HG03280 (cell line): Measurements from ENCODE around the gene BBS12.

Experiments used
- ATAC-seq: cut with Tn5 transposase; IDR thresholded peaks from one replicate; pipeline ENCODE4 v1.9.1; 2021; ENCODE audit warnings: mild to moderate bottlenecking, moderate library complexity; ENCODE audit not compliant: unreplicated experiment

BBS12 gene

DNA sequence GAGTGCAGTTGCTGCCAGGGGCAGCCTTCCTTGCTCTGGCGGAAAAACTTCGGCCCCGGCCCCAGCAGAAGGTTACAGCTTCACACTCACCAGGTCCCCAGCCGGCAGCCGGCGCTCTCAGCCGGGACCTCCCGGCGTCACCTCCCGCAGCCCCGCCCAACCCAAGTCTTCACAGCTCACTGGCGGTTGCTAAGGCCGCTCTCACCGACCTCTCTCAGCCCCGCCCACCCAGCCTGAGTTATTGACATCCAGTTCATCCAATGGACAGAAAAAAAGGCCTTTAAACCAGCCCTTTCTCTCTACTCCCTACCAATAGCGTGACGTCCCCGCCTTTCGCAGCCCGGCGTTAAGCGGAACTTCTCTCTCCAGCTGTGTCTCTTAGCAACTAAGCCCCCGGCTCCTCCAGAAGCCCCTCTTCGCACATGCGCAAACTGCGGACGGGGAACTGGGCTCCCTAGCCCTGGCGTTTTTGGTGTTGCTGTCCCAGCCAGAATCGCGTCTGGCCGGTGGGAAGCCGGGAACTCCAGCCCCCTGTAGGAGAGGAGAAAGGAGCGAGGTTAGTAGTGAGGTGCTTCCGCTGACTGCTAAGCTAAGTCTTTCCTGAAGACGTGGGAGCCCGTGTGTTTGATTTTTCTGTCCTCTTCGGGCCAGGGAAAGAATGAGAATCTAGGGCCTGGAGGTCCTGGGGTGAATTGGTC is at the start of gene BBS12:
BBS12 (plus strand) TSS at position 376 of the 698 bp plus-strand sequence. CDS start 9,189 bp downstream, outside the sequence.
- ATAC-seq, result peak; percentile 100

DNA sequence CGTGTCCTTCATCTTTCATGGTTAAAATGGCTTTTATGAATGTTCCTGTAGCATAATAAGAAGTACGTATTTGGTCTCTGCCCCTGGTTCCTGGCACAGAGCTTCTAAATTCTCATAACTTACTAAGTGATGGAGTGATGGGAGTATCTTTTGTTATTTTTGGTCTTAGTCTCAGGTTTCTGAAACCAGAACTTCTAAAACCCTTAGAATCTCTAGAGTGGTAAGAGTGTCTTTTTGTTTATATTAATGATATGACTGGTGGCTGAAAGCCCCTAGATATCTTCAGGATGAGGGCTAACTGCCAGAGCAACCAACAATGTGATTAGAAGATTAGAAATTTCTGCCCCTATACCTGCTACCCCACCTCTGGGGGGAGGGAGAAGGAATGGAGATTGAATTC is 45.8 kb upstream of the BBS12 start:
- no peak for ATAC-seq

DNA sequence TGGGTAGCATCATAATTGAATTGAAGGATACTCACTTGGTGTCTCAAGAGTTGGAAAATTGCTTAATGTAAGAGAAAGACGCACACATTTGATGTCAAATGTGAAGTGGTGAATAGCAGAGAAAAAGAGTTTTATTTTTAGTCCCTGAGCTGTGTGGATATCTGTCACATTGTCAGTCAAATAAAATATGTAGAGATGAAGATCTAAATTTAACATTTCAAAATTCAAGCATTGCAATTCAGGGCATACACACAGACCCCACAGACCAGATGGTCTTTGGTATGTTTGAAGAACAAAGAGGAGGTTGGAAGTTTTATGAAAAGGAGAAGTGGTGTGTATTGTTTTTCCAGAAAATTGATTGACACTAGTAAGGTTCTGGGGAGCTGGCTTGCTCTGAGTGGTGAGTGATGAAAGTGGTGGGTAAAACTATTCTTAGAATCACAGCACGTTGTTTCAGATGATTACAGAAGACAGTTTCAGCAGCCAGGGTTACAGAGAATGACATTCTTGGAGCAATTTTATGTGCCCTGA is 44.9 kb upstream of the BBS12 start:
- no peak for ATAC-seq

DNA sequence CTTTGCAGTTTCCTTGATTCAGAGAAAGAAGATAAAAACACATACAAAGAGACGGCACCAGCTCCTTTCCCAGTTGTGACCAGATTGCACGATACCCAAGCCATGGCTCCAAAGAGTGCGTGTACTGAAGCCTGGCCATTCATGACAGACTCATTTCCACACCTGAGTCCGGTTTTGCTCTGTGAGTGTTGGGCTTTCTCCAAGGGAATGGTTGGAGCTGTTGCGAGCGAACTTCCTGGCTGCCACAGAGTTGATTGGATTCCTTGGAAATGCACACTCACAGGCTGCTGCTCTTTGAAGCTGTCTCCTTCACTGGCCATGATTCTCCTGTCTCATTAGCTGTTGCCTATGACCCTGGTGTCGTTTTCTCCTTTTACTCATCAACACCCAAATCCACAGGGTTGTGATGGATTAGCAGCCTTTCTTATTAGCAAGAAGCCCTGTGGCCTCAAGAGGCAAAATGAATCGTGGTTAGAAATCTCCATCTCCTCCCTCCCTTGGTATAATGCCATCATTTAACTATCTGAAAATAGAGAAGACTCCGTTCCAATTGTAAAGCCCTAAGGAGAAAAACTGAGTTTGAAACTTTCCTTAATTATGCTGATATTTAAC is 43.9 kb upstream of the BBS12 start:
- ATAC-seq, result no peak

DNA sequence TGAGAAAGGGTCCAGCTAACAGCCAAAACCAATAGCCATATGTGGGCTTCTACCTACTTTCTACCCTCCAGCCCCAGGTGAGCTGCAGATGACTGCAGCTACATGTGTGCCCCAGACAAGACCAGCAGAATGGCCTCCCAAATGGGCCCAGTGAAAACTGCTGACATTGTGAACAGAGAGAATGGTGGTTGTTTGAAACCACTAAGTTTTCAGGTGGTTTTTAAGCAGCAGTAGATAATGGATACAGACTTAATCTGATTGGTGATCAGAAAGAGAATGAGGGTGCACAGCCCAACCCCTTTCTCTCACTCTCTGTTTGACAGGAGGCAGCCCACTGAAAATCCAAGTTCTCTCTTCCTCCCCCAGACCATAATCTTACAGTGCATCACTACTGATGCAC is 42.5 kb upstream of the BBS12 start:
- peak; percentile 78 for ATAC-seq

DNA sequence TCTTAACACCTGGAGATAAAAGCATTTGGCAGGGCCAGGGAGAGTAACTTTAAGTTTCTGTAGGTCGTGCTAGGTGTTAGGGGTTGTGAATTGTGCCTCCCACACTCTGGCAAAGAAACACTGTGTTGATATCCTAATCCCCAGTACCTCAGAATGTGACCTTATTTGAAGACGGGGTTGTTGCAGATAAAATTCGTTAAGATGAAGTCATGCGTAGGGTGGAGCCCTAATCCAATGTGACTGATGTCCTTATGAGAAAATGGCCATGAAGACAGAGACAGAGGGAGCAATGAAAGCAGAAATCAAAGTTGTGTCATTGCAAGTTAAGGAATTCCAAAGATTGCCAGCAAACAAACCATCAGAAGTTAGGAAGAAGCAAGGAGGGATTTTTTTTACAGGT is 40.5 kb upstream of the BBS12 start:
- no peak for ATAC-seq

DNA sequence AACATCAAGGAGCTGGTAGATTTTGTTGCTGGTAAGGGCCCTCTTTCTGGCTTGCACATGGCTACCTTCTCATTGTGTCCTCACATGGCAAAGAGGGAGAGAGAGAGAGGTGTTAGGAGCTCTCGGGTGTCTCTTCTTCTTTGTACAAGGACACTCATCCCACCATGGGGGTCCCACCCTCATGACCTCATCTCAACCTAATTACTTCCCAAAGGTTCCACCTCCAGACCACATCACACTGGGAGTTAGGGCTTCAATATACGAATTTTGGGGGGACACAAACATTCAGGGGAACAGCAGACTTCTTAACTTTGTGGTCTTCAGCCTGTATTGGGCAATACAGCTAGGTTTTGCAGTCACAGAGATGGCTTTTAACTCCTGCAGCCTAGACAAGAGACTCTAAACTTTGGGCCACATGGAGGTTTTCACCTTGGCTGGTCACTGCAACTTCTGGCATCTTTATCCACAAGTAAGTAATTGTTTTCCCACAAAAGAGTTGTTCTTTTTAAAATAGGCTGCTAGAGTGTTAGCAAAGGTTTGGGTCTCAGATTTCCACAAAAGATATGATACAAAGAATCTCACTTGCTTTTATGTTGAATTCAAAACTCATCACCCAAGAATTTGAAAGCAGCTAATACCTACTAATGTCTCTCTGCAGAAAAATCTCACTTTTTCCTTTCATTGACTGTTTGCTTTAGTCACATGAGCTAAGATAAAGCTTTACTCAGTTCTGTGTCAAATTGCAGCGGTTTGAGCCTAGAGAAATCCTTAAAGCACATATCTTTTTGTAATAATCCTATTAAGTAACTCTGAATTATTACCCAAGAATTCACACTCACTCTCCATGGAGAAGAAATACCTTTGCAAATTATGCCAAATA is 39.6 kb upstream of the BBS12 start:
- no peak for ATAC-seq

DNA sequence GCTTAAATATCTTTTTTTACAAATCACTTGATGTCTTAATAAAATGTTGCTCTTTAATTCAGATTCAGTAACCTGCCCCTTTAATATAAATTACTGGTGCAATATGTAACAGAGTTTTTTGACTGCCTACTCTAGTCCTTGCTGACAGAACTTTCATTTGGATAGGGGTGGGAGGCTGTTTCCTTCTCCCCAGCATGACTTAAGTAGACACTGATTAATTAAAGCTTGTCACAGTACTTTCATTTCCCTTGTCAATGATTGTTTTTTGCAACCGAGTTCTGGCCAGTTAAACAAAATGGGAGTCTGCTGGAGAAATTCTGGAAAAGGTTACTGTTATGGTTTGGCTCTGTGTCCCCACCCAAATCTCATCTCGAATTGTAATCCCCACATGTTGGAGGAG is 37.3 kb upstream of the BBS12 start:
- no peak for ATAC-seq

DNA sequence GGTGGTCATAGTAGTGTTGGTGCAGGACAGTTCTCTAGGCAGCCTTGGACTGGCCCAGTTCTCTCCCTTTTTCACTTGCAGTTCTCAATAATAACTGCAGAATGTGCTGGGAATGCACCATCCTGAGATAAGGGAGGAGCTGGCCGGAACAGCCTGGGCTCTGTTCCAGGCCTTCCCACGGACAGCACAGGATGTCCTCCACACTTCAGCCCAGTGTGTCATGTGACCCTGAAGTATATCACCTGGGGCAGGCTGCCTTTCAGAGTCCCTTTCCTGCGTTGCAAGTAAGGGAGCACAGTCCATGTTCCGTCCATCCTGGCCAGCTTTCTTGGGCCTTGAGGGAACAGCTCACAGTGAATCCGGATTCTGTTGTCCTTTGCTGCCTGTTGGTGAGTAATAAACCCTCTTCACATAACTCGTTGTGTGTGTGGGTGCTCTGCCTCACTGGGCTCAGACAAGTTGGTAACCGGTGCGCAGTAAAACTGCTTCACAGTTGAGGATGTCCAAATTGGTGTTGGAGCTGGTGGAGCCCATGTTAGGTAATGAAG is 32.3 kb upstream of the BBS12 start:
- no peak for ATAC-seq

DNA sequence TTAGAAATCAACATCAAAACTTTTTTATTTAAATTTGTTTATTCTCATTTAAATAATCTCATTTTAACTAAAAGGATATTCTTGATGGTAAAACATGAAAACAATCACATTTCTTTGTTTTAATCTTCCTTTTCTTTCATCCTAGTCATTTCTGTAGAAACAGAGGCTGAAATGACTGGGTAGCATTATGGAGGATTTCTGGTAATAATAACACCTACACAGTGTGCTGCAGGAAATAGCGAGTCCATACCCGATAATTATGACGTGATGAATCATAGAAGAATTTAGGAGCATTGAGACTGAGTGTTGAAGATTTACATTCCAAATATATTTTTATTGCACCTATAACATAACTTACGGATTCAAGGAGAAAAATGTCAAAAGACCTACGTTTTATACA is 31.4 kb upstream of the BBS12 start:
- no peak for ATAC-seq

DNA sequence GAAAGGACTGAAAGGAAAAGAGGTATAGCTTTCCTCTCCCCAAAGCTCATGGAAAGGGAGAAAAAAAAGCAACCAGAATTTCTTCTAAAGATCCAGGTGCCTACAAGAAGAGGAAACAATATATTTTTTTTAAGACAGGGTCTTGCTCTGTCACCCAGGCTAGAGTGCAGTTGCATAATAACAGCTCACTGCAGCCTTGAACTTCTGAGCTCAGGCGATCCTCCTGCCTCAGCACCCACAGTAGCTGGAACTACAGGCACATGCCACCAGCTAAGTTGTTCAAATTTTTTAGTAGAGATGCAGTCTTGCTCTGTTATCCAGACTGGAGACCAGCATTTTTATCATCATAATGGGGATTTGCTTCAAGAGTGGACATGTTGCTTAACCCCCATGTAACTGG is 30.5 kb upstream of the BBS12 start:
- ATAC-seq, result no peak

DNA sequence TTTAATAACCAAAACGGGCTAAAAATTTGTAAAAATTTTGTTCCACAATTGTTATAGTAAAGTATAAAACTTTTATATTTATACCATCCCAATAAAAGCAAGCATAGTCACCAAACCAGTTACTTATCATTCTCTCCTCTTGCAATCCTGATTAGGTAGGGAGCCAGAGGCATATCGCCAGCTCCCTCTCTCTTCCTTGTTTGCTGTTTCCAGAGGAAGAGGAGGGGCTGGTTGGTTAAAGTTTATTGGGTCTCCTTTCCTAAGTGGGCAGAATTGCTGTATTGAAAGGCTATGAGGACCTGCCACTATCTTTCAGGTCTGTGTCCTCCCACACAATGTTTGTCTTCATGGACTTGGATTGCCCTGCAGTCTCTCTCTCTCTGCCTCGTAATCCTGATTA is 29.6 kb upstream of the BBS12 start:
- no peak for ATAC-seq

DNA sequence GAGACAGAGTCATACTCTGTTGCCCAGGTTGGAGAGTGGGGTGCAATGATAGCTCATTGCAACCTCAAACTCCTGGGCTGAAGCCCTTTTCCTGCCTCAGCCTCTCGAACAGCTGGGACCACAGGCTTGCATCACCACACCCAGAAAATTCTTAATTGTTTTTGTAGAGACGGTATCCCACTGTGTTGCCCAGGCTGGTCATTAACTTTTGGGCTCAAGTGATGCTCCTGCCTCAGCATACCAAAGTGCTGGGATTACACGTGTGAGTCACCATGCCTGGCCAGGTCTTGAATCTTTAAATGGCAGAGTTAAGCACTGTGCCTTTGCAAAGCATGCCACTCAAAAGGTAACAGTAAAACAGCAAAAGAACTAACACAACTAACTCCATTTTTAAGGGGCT is 28.6 kb upstream of the BBS12 start:
- ATAC-seq, result no peak

DNA sequence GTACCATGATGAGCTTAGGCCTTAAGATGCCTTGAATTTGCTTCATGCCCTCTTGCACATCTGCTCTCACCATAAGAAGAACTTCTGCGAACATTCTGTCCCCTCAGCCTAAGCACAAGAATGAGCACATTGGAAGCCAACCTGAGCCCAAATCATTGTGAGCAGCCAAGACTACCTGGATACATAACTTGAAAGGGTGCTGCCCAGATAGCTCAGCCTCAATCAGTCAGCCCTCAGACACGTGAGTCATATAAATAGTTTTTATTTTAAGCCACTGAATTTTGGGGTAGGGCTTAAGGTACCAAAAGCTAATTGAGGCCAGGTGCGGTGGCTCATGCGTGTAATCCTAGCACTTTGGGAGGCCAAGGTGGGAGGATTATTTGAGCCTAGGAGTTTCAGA is 27.5 kb upstream of the BBS12 start:
- ATAC-seq, result no peak

DNA sequence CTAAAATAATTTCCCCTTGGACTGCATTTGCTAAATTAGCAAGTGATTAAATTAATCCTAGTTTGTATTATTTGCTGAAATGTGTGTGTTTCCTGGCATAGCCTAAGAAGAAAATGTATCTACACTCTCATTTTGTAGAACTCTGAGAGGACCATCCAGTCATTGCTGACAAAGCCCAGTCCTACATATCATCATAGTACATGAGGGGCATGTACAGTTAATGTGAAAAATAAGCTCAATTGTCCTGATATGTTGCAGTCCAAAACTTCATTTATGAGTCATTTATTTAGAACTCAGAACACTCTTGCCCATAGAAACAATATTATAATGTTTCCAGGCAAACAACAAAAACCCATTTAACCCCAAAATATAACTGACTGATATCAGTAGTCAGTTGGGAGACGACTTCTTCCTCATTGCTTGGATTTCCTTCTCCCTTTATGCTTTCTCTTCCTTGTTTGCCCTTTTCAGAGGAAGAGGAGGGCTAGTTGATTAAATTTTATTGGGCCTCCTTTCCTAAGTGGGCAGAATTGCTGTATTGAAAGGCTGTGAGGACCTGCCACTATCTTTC is 26.9 kb upstream of the BBS12 start:
- no peak for ATAC-seq

DNA sequence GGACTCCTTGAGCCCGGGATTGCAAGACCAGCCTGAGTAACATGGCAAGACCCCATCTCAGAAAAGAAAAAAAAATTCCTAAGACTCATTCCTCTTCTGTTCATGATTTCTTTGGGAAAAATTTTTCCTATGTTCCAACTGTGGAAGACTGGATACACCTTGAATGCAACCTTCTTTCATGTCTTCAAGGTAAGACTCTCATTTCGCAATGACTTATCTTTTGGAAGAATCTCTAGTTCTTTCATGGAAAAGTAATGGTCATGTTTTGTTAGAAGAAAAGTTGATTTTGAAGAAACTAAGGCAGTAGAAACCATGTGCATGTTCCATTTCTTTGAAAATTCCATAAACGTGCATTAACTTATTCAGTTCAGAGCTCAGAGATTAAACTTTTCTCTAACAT is 26.0 kb upstream of the BBS12 start:
- no peak for ATAC-seq

DNA sequence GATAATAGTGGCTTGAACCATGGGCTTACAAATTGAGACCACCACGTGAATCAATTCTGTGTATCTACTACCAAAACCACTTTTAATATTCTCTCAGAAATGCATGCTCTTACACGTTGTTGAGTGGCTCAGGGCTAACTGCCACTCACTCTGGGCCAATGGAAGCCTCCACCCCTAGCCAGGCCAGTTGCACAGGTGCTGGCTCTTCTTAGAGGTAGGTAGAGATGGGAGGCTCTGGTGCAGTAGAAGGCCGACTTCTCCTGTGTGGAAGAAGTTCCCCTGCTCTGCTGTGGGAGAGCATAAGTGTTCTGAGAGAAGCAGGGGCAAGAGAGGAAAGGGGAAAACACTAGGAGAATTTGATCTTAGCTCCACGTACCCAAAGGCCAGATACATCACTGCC is 25.0 kb upstream of the BBS12 start:
- ATAC-seq, result no peak

DNA sequence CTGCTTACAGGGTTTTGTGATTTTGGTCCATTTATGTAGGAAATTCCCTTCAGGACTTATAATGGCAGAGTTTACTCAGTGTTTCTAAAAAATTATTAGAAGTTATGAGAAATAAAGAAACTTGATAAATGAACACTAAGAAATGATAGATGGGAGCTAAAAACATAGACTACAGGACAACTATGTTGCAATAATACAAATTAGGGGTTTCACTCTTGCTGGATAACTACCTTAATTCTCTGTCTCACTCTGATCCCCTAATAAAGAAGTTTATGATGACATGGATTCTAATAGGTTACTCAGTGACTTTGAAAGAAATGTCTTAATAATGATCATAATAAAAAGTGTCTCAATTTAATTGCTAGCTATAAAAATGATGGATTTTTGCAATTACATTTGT is 23.3 kb upstream of the BBS12 start:
- no peak for ATAC-seq

DNA sequence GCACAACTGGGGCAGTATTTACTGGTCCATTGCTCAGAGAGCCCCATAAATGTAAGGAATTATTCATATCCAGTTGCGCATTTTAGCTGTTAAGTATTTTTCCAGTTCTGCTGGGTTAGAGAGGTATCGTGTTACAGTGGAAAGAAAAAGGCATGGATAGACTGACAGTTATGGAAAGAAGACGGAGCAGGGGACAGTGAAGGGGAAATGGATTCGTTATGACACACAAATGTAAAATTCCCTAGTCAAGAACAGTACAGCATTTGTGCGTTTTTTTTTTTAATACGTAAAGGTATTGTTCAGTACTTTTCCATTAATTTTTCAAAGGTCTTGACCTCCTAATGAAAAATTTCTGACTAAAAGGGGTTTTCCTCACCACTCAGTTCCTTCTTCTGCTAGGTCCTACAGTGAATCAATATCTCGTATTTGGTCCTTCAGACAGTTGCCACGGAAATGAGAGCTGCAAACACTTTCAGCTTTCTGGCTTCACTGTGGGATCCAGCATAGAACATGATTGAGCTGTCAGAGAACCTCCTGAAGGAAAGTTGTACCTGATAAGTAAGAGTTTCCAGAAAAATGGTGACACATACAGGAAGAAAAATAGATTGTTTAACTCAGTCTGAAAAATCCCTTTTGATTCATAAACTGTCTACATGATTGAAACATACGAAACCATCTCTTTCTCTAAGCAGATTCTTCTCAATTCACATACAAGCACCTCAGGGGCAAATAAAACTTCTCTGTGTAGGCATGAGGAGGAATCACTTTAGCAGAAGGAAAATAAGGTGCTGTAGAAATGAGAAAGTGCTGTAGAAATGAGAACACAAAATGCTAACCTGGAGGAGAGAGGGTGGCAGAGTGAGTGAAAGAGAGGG is 21.8 kb upstream of the BBS12 start:
- ATAC-seq, result peak; percentile 47

DNA sequence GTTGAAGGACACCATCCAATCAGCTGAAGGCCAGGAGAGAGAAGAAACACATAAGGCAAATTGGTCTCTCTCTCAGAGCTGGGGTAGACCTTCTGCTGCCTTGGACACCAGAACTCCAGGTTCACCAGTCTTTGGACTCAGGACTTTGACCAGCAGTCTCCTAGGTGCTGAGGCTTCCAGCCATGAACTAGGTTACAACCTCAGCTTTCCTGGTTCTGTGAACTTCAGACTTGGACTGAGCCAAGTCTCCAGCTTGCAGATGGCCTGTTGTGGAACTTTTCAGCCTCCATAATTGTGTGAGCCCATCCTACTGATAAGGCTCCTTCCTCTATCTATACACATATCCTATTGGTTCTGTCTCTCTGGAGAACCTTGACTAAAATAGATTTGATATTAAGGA is 20.6 kb upstream of the BBS12 start:
- ATAC-seq, result no peak
